NB4 (cell line): ENCODE measurements around the gene LTB4R.

ENCODE experiments used
- CTCF ChIP-seq: IDR thresholded peaks from one replicate; pipeline ENCODE4 v1.5.1; 2012; ENCODE audit warnings: low read depth, low read length
- MYC ChIP-seq: IDR thresholded peaks from 2 replicates; pipeline ENCODE4 v1.6.1; 2011; ENCODE audit warnings: low read depth, low read length
- TF ChIP-seq, protein P1 (sequence below): IDR thresholded peaks from 2 replicates; pipeline ENCODE4 v1.6.1; 2011; ENCODE audit warnings: low read depth, low read length

DNA sequence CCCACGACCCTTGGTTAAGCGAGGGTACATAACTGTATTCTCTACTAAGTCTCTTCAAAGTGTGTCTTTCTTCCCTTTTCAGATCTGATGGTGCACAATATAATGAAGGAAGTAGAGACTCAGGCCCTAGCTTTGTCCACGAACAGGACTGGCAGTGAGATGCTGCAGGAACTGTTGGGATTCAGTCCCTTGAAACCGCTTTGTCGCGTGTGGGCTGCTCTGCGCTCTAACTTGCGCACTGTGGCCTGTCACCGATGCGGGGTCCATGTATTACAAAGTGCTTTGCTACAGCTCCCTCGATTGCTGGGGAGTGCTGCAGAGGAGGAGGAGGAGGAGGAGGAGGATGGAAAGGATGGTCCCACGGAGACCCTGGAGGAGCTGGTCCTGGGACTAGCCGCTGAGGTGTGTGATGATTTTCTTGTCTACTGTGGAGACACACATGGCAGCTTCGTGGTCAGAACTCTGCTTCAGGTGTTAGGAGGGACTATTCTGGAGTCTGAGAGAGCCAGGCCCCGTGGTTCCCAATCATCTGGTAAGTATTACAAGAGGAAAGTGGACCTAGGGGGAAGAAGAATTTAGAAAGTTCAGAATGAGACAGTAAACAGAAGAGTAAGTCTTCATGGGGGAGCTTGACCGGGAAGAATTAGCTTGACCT is 10.8 kb upstream of the LTB4R start:
- TF ChIP-seq CTCF (no peak), MYC (no peak)
- TF ChIP-seq, protein P1, sequence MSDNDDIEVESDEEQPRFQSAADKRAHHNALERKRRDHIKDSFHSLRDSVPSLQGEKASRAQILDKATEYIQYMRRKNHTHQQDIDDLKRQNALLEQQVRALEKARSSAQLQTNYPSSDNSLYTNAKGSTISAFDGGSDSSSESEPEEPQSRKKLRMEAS, result no peak
